Measurements from ENCODE around the gene LRRFIP2. TPM values are rescaled to one million over a fixed set of nuclear protein-coding genes. Genes with fewer than 3 reads are reported as not detected.

Gene LRRFIP2
- total RNA-seq, 4 donors from 2014 or later = 56.5 to 148 (median 62.4) TPM

GRCh38 chr3:37082317-37082716 is 92.1 kb downstream of the LRRFIP2 start:
- no peaks in the 10 kb centered on the region for H3K27me3 ChIP-seq
- H3K4me3 ChIP-seq = no peak overlapping the region
- TF ChIP-seq CTCF (IDR thresholded peaks at IDR 0.05) (no peak), POLR2A (IDR thresholded peaks at IDR 0.05) (no peak)
- no peak for DNase-seq
- no peak overlapping the region for H3K27ac ChIP-seq
- no peaks in the 10 kb centered on the region for H3K4me1 ChIP-seq
- intact Hi-C loops (cut with DNase I; ENCODE audit: low total_unique reads) = no loop called here
- no peaks in the 10 kb centered on the region for H3K9me3 ChIP-seq
- no peaks in the 10 kb centered on the region for H3K36me3 ChIP-seq

- no peak for DNase-seq
- no peaks in the 10 kb centered on the region for H3K9me3 ChIP-seq
- TF ChIP-seq POLR2A (IDR thresholded peaks at IDR 0.05) = no peak
- no peak for TF ChIP-seq CTCF (IDR thresholded peaks at IDR 0.05)
- H3K27ac ChIP-seq = no peak overlapping the region
- H3K36me3 ChIP-seq = no peaks in the 10 kb centered on the region
- no peak overlapping the region for H3K4me3 ChIP-seq
- no peaks in the 10 kb centered on the region for H3K27me3 ChIP-seq
- no peaks in the 10 kb centered on the region for H3K4me1 ChIP-seq
- intact Hi-C loops (cut with DNase I; ENCODE audit: low total_unique reads) = no loop called here
These were observed 98.4 kb downstream of the LRRFIP2 start for GRCh38 chr3:37075955-37076354.

- H3K27me3 ChIP-seq = no peaks in the 10 kb centered on the region
- H3K27ac ChIP-seq = peak overlapping the region in 1 of 2 donors; percentile 37
- TF ChIP-seq CTCF (IDR thresholded peaks at IDR 0.05) = no peak
- TF ChIP-seq POLR2A (IDR thresholded peaks at IDR 0.05) = no peak
- H3K36me3 ChIP-seq = no peaks in the 10 kb centered on the region
- H3K9me3 ChIP-seq = no peaks in the 10 kb centered on the region
- H3K4me3 ChIP-seq = no peak overlapping the region
- H3K4me1 ChIP-seq = no peaks in the 10 kb centered on the region
- no peak for DNase-seq
- intact Hi-C loops (cut with DNase I; ENCODE audit: low total_unique reads) = no loop called here
These were observed 100.2 kb downstream of the LRRFIP2 start for GRCh38 chr3:37074178-37074577.

GRCh38 chr3:37072892-37073291 is 101.5 kb downstream of the LRRFIP2 start:
- H3K27me3 ChIP-seq = no peaks in the 10 kb centered on the region
- H3K27ac ChIP-seq = peak overlapping the region in 1 of 2 donors; percentile 53
- no peaks in the 10 kb centered on the region for H3K9me3 ChIP-seq
- intact Hi-C loops (cut with DNase I; ENCODE audit: low total_unique reads) = no loop called here
- H3K4me1 ChIP-seq = no peaks in the 10 kb centered on the region
- H3K4me3 ChIP-seq = no peak overlapping the region
- no peaks in the 10 kb centered on the region for H3K36me3 ChIP-seq
- no peak for DNase-seq
- TF ChIP-seq POLR2A (IDR thresholded peaks at IDR 0.05) (no peak), CTCF (IDR thresholded peaks at IDR 0.05) (no peak)

- no peaks in the 10 kb centered on the region for H3K9me3 ChIP-seq
- H3K4me3 ChIP-seq = no peak overlapping the region
- no peaks in the 10 kb centered on the region for H3K4me1 ChIP-seq
- TF ChIP-seq CTCF (IDR thresholded peaks at IDR 0.05) = no peak
- no peak for TF ChIP-seq POLR2A (IDR thresholded peaks at IDR 0.05)
- no peak for DNase-seq
- H3K36me3 ChIP-seq = no peaks in the 10 kb centered on the region
- H3K27ac ChIP-seq = no peak overlapping the region
- no peaks in the 10 kb centered on the region for H3K27me3 ChIP-seq
- intact Hi-C loops (cut with DNase I; ENCODE audit: low total_unique reads) = no loop called here
These were observed 102.5 kb downstream of the LRRFIP2 start for GRCh38 chr3:37071921-37072320.
